BLaER1 treated with 17β-estradiol and CSF1 and Interleukin-3, amounts not matched to agents 10 nM and 100 nM (cell line): ENCODE data around the gene KLF3.
A peak's percentile ranks its signal among the peaks of the same experiment; 100 is the strongest.

ENCODE experiments used
- H3K27ac ChIP-seq, 11 experiments: shearing (Covaris generic); formaldehyde crosslinking; 2 replicates each; pipeline ENCODE4 v1.8.1; 2022
- H3K27me3 ChIP-seq, 11 experiments: shearing (Covaris generic); formaldehyde crosslinking; 2 replicates each; pipeline ENCODE4 v1.8.1; 2022
- H3K36me3 ChIP-seq, 11 experiments: shearing (Covaris generic); formaldehyde crosslinking; 2 replicates each; pipeline ENCODE4 v1.8.1; 2022
- H3K4me1 ChIP-seq, 10 experiments: shearing (Covaris generic); formaldehyde crosslinking; 2 replicates each; pipeline ENCODE4 v1.8.1; 2022
- H3K4me2 ChIP-seq, 11 experiments: shearing (Covaris generic); formaldehyde crosslinking; 2 replicates each; pipeline ENCODE4 v1.8.1; 2022
- H3K4me3 ChIP-seq, 10 experiments: shearing (Covaris generic); formaldehyde crosslinking; 2 replicates each; pipeline ENCODE4 v1.8.1; 2022
- H3K9ac ChIP-seq, 11 experiments: shearing (Covaris generic); formaldehyde crosslinking; 2 replicates each; pipeline ENCODE4 v1.8.1; 2022
- H3K9me3 ChIP-seq, 11 experiments: shearing (Covaris generic); formaldehyde crosslinking; replicated peaks in 1 of 11; 2 replicates each; pipeline ENCODE4 v1.8.1; 2022
- H4K20me1 ChIP-seq, 11 experiments: shearing (Covaris generic); formaldehyde crosslinking; 2 replicates each; pipeline ENCODE4 v1.8.1; 2022
- Cebpa-rat ChIP-seq, 11 experiments: shearing (Covaris generic); IDR thresholded peaks; 2 replicates each; pipeline ENCODE4 v1.8.1; 2022

The KLF3 gene

DNA sequence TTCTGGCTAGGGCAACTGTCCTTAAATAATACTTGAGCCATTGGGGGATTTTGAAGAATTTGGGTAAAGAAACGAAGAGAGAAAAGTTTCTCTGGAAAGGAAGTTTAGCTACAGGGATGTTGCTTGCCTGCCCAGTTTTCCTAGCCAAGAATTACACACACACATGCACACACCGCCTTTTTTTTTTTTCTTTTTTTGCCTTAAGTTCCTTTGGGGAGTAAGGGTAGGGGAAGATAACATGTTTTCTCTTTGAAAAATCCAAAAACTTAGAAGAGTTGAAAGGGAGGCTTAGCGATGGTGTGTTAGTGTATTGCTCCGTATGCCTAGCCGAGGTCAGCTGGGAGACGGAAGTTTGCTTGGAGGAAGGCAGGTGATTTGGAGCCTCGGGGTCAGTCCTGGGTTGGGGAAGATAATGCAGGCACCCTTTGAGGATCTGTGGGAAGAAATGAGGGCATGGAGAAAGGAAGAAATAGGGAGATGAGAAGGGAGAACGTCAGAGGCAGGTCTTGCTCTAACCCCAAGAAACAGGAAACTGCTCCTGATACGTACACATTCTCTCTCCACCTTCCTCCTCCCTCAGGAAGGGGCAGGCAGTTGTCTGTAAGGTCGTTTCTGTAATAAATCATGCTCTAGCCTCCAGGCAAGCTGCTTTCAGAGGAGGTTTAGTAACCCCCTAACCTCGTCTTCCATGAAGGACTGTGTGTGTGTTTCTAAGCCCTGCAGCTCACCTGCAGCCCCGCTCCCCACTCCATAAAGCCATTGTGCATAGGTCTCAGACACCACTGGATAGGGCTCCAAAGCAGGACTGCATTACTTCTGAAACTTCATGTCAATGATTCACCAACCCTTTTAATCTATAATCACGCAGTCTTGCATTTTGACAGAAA is 10.5 kb downstream of the KLF3 start:
- Histone ChIP-seq H3K27ac (no peak overlapping the region), H3K4me2 (peak overlapping the region in 3 of 11 experiments; percentile 77 to 95 (median 93); a peak in 6 of 22 replicates), H3K4me1 (peaks cover 9 to 84% (median 12%) of the 10 kb centered on the region in 10 experiments; a peak in 19 of 20 replicates), H3K36me3 (peaks cover 0 to 22% (median 0%) of the 10 kb centered on the region in 11 experiments; a peak in 2 of 22 replicates), H3K9me3 (no peaks in the 10 kb centered on the region), H3K9ac (peak overlapping the region in 2 of 11 experiments; percentile 17 to 75; a peak in 4 of 22 replicates), H3K27me3 (peaks cover 0 to 59% (median 50%) of the 10 kb centered on the region in 11 experiments; a peak in 20 of 22 replicates), H3K4me3 (no peak overlapping the region), H4K20me1 (peaks cover 0 to 100% (median 4%) of the 10 kb centered on the region in 11 experiments; a peak in 8 of 22 replicates)
- no peak for TF ChIP-seq Cebpa-rat (IDR thresholded peaks at IDR 0.05)

- Histone ChIP-seq H4K20me1 (peaks cover 0 to 100% (median under 1%) of the 10 kb centered on the region in 11 experiments; a peak in 7 of 22 replicates), H3K4me3 (no peak overlapping the region), H3K27me3 (peaks cover 0 to 49% (median 40%) of the 10 kb centered on the region in 11 experiments; a peak in 19 of 22 replicates), H3K9me3 (no peaks in the 10 kb centered on the region), H3K4me1 (peaks cover 9 to 75% (median 12%) of the 10 kb centered on the region in 10 experiments; a peak in 19 of 20 replicates), H3K9ac (peak overlapping the region in 1 of 11 experiments; percentile 17; a peak in 2 of 22 replicates), H3K36me3 (peaks cover 0 to 27% (median 0%) of the 10 kb centered on the region in 11 experiments; a peak in 4 of 22 replicates), H3K27ac (no peak overlapping the region), H3K4me2 (peak overlapping the region in 3 of 11 experiments; percentile 77 to 95 (median 93); a peak in 5 of 22 replicates)
- no peak for TF ChIP-seq Cebpa-rat (IDR thresholded peaks at IDR 0.05)
Observed at GRCh38 chr4:38675146-38676121, 11.4 kb downstream of the KLF3 start.

GRCh38 chr4:38676986-38677385 is 13.0 kb downstream of the KLF3 start:
- no peak overlapping the region for H3K27ac ChIP-seq
- peaks cover 0 to 100% (median 0%) of the 10 kb centered on the region in 11 experiments; a peak in 6 of 22 replicates for H4K20me1 ChIP-seq
- H3K4me1 ChIP-seq: peaks cover 6 to 59% (median 8%) of the 10 kb centered on the region in 10 experiments; a peak in 19 of 20 replicates
- H3K36me3 ChIP-seq: peaks cover 0 to 36% (median 0%) of the 10 kb centered on the region in 11 experiments; a peak in 6 of 22 replicates
- no peak overlapping the region for H3K4me3 ChIP-seq
- peaks cover 0 to 34% (median 26%) of the 10 kb centered on the region in 11 experiments; a peak in 18 of 22 replicates for H3K27me3 ChIP-seq
- no peaks in the 10 kb centered on the region for H3K9me3 ChIP-seq
- no peak overlapping the region for H3K4me2 ChIP-seq
- TF ChIP-seq Cebpa-rat (IDR thresholded peaks at IDR 0.05): no peak
- no peak overlapping the region for H3K9ac ChIP-seq

DNA sequence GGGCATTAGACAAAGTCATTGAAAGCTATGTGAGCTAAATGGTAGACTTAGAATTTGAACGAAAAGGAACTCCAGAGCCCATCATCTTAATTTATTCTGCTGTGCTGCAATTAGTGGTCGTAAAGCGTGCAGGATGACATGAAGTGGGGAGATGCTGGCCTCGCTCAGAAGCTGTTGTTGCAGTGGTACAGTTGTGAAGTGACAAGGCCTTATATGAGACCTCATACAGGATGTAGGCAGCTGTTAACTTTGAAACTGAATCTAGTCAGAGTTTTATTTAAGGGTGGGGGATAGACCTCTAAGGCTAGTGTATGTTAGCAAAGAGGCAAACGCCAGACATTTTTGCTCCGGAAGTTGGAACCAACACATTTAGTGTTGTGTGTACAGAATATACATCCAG is 13.4 kb downstream of the KLF3 start:
- Histone ChIP-seq H3K9me3 (no peaks in the 10 kb centered on the region), H3K36me3 (peaks cover 0 to 40% (median 0%) of the 10 kb centered on the region in 11 experiments; a peak in 6 of 22 replicates), H3K4me3 (no peak overlapping the region), H4K20me1 (peaks cover 0 to 100% (median 0%) of the 10 kb centered on the region in 11 experiments; a peak in 6 of 22 replicates), H3K27ac (no peak overlapping the region), H3K4me1 (peaks cover 2 to 56% (median 4%) of the 10 kb centered on the region in 10 experiments; a peak in 17 of 20 replicates), H3K27me3 (peaks cover 0 to 30% (median 22%) of the 10 kb centered on the region in 11 experiments; a peak in 18 of 22 replicates), H3K9ac (0 out of 22 replicates have a peak overlapping the region, but pooled peaks of 1 of the 11 experiments have one; percentile 15), H3K4me2 (0 out of 22 replicates have a peak overlapping the region, but pooled peaks of 1 of the 11 experiments have one; percentile 10)
- TF ChIP-seq Cebpa-rat (IDR thresholded peaks at IDR 0.05): no peak

GRCh38 chr4:38678078-38678477 is 14.1 kb downstream of the KLF3 start:
- Histone ChIP-seq H3K4me1 (peaks cover 0 to 56% (median 0%) of the 10 kb centered on the region in 10 experiments; a peak in 7 of 20 replicates), H3K4me2 (no peak overlapping the region), H3K27me3 (peaks cover 0 to 23% (median 17%) of the 10 kb centered on the region in 11 experiments; a peak in 18 of 22 replicates), H3K9me3 (no peaks in the 10 kb centered on the region), H4K20me1 (peaks cover 0 to 100% (median 0%) of the 10 kb centered on the region in 11 experiments; a peak in 6 of 22 replicates), H3K27ac (no peak overlapping the region), H3K36me3 (peaks cover 0 to 47% (median 0%) of the 10 kb centered on the region in 11 experiments; a peak in 6 of 22 replicates), H3K9ac (0 out of 22 replicates have a peak overlapping the region, but pooled peaks of 2 of the 11 experiments have one; percentile 15 to 21), H3K4me3 (no peak overlapping the region)
- TF ChIP-seq Cebpa-rat (IDR thresholded peaks at IDR 0.05): no peak

- H3K36me3 ChIP-seq: peaks cover 0 to 64% (median 0%) of the 10 kb centered on the region in 11 experiments; a peak in 6 of 22 replicates
- no peak for TF ChIP-seq Cebpa-rat (IDR thresholded peaks at IDR 0.05)
- H3K27ac ChIP-seq: no peak overlapping the region
Observed at GRCh38 chr4:38679921-38680320, 15.9 kb downstream of the KLF3 start.

GRCh38 chr4:38681281-38681991 is 17.4 kb downstream of the KLF3 start:
- Histone ChIP-seq H3K27me3 (no peaks in the 10 kb centered on the region), H3K9me3 (peaks cover 0 to 8% (median 0%) of the 10 kb centered on the region in 11 experiments; a peak in 2 of 22 replicates), H3K4me2 (no peak overlapping the region), H4K20me1 (peaks cover 0 to 100% (median 0%) of the 10 kb centered on the region in 11 experiments; a peak in 6 of 22 replicates), H3K36me3 (peaks cover 0 to 80% (median 0%) of the 10 kb centered on the region in 11 experiments; a peak in 6 of 22 replicates), H3K9ac (no peak overlapping the region), H3K4me3 (no peak overlapping the region), H3K4me1 (peaks cover 0 to 48% (median 0%) of the 10 kb centered on the region in 10 experiments; a peak in 4 of 20 replicates), H3K27ac (no peak overlapping the region)
- TF ChIP-seq Cebpa-rat (IDR thresholded peaks at IDR 0.05): no peak

More at GRCh38 chr4:38679921-38680320, 15.9 kb downstream of the KLF3 start:
- Histone ChIP-seq H4K20me1 (peaks cover 0 to 100% (median 0%) of the 10 kb centered on the region in 11 experiments; a peak in 6 of 22 replicates), H3K9ac (no peak overlapping the region), H3K4me1 (peaks cover 0 to 47% (median 0%) of the 10 kb centered on the region in 10 experiments; a peak in 6 of 20 replicates), H3K4me3 (no peak overlapping the region), H3K4me2 (no peak overlapping the region), H3K27me3 (peaks cover 0 to 6% (median 5%) of the 10 kb centered on the region in 11 experiments; a peak in 18 of 22 replicates), H3K9me3 (no peaks in the 10 kb centered on the region)
